ENCODE results near the gene DMWD.

DNA sequence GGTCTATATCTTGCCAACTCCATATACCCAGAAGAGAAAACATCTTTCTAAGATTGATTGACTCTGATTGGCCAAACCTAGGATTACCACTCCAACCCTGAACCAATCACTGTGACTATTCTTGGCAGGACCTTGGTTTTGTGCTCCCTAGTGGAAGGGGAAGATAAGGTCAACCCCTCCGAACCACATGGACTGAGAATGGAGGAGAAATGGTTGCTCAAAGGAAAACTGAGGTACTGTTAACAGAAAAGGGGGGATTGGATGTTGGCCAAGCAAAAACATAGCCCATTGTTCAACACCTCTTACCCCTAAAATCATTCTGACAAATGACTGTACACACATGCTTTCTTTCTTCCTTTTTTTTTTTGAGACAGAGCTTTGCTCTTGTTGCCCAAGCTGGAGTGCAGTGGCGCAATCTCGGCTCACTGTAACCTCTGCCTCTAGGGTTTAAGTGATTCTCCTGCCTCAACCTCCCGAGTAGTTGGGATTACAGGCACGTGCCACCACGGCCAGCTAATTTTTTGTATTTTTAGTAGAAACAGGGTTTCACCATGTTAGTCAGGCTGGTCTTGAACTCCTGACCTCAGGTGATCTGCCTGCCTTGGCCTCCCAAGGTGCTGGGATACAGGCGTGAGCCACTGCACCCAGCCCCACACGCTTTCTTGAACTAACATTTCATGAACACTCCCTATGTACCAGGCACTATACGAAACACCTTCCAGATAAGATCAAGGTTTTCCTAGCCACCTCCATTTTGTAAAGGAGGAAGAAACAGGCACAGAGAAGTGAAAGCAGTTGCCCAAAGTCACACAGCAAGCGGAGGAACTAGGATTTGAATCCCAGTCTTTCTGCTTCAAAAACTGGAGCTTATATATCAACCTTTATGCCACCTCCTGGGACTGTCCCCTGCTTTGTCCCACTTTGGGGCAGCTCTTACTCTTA, 52.9 kb downstream of the DMWD start:
- no peak for TF ChIP-seq EZH2 (IDR thresholded peaks at IDR 0.05; ENCODE audit: borderline replicate concordance, low read depth, low read length, poor library complexity, severe bottlenecking)
- TF ChIP-seq, protein P1, sequence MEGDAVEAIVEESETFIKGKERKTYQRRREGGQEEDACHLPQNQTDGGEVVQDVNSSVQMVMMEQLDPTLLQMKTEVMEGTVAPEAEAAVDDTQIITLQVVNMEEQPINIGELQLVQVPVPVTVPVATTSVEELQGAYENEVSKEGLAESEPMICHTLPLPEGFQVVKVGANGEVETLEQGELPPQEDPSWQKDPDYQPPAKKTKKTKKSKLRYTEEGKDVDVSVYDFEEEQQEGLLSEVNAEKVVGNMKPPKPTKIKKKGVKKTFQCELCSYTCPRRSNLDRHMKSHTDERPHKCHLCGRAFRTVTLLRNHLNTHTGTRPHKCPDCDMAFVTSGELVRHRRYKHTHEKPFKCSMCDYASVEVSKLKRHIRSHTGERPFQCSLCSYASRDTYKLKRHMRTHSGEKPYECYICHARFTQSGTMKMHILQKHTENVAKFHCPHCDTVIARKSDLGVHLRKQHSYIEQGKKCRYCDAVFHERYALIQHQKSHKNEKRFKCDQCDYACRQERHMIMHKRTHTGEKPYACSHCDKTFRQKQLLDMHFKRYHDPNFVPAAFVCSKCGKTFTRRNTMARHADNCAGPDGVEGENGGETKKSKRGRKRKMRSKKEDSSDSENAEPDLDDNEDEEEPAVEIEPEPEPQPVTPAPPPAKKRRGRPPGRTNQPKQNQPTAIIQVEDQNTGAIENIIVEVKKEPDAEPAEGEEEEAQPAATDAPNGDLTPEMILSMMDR (conservative IDR thresholded peaks at IDR 0.05; ENCODE audit: low read depth, low read length): no peak

Measured in A673 (cell line).